CD4-positive, alpha-beta T cell (primary cell): ENCODE data around the gene PRKCQ. TPM values are rescaled to one million over a fixed set of nuclear protein-coding genes. Genes with fewer than 3 reads are reported as not detected.

ENCODE experiments used
- ATAC-seq: fragments of 200-7000 bp; cut with Tn5 transposase; one replicate; pipeline ENCODE4 v1.10.0; 2022; ENCODE audit warnings: mild to moderate bottlenecking; ENCODE audit not compliant: poor library complexity
- CTCF ChIA-PET: fragments of 350-600 bp; sonication (Branson Sonifier 250); formaldehyde crosslinking; loops from one replicate; lab custom pipeline; 2021; ENCODE audit warnings: antibody characterized with exemption, inconsistent platforms; lab: Charles Lee
- POLR2A ChIA-PET: fragments of 350-600 bp; sonication (Branson Sonifier 250); formaldehyde crosslinking; loops from one replicate; lab custom pipeline; 2021; ENCODE audit warnings: antibody characterized with exemption, inconsistent platforms; lab: Charles Lee
- DNase-seq, 14 experiments: peaks; one replicate each; pipeline ENCODE4 v3.0.0-alpha.2; 2013 to 2020; ENCODE audit warnings: mixed read lengths in 2 of 14
- H3K27ac ChIP-seq, 2 donors: one replicate each; pipeline versions ENCODE4 v1.5.1 to v1.7.0; 2013; ENCODE audit warnings: low read length in 2 of 2, low read depth in 1 of 2, mild to moderate bottlenecking in 1 of 2
- H3K27me3 ChIP-seq, 2 experiments: 1 replicate in 1 of 2; 2 replicates in 1 of 2; pipeline versions ENCODE4 v1.6.1 to v1.7.0; 2013; ENCODE audit warnings: low read length in 2 of 2, control low read depth in 1 of 2, mild to moderate bottlenecking in 1 of 2, moderate library complexity in 1 of 2; ENCODE audit not compliant: insufficient read depth in 2 of 2, control insufficient read depth in 1 of 2
- H3K36me3 ChIP-seq: one replicate; pipeline ENCODE4 v1.6.1; 2013; ENCODE audit warnings: low read length, control low read depth; ENCODE audit not compliant: insufficient read depth
- H3K4me1 ChIP-seq: one replicate; pipeline ENCODE4 v1.6.1; 2013; ENCODE audit warnings: low read length, control low read depth; ENCODE audit not compliant: insufficient read depth
- H3K4me3 ChIP-seq: one replicate; pipeline ENCODE4 v1.5.1; 2013; ENCODE audit warnings: mild to moderate bottlenecking, low read length, moderate library complexity
- H3K9me3 ChIP-seq, 2 experiments: 1 replicate in 1 of 2; 2 replicates in 1 of 2; pipeline versions ENCODE4 v1.6.1 to v1.7.0; 2013; ENCODE audit warnings: low read length in 2 of 2, mild to moderate bottlenecking in 2 of 2, control low read depth in 1 of 2, moderate library complexity in 1 of 2; ENCODE audit not compliant: control insufficient read depth in 1 of 2, insufficient read depth in 1 of 2
- H3K27ac Mint-ChIP-seq: one replicate; pipeline ENCODE4 v1.8.0; 2020; ENCODE audit warnings: mixed read lengths
- H3K27me3 Mint-ChIP-seq: one replicate; pipeline ENCODE4 v1.8.0; 2021; ENCODE audit warnings: mixed read lengths
- H3K36me3 Mint-ChIP-seq: one replicate; pipeline ENCODE4 v1.8.0; 2021; ENCODE audit warnings: low read depth, mixed read lengths
- H3K4me1 Mint-ChIP-seq: one replicate; pipeline ENCODE4 v1.8.0; 2021; ENCODE audit warnings: low read depth, mixed read lengths
- H3K4me3 Mint-ChIP-seq: one replicate; pipeline ENCODE4 v1.8.0; 2020; ENCODE audit warnings: mild to moderate bottlenecking, mixed read lengths
- H3K9me3 Mint-ChIP-seq: one replicate; pipeline ENCODE4 v1.8.0; 2020; ENCODE audit warnings: mixed read lengths
- CTCF ChIP-seq: fragments of 200-600 bp; IDR thresholded peaks from one replicate; pipeline ENCODE4 v1.8.0; 2022; ENCODE audit warnings: antibody characterized with exemption, mild to moderate bottlenecking
- intact Hi-C, 2 experiments: fragments of 100-400 bp; cut with DNase I in 1 of 2; cut with micrococcal nuclease in 1 of 2; formaldehyde crosslinking; loops; one replicate each; pipeline versions ENCODE4 v1.15.1 to v1.9.0; 2023 to 2025; cut with DNase I, micrococcal nuclease
- total RNA-seq, 174 experiments: library from RNA in 2 of 174; stranded (reverse) in 2 of 174; gene quantifications; one replicate each; pipeline ENCODE4 v1.2.3 and lab custom pipeline; 2021 to 2026

Gene PRKCQ
- total RNA-seq, 2 experiments from 2014 or later: 43.4 to 43.9 TPM

- no peak overlapping the region for H3K4me3 Mint-ChIP-seq
- ATAC-seq: no peak
- Histone ChIP-seq H3K9me3 (peaks cover 8 to 17% of the 10 kb centered on the region in 2 experiments), H3K36me3 (no peaks in the 10 kb centered on the region), H3K4me3 (no peak overlapping the region), H3K27ac (no peak overlapping the region), H3K27me3 (no peaks in the 10 kb centered on the region), H3K4me1 (peaks cover 13% of the 10 kb centered on the region)
- CTCF ChIA-PET: no interaction called here
- H3K4me1 Mint-ChIP-seq: peaks cover 16% of the 10 kb centered on the region
- POLR2A ChIA-PET: interaction anchor here (0.7 kb wide), 1 partner anchor 184 kb away, joined by 3 read pairs; the partner anchor contains the start of gene PFKFB3
- H3K27me3 Mint-ChIP-seq: no peaks in the 10 kb centered on the region
- intact Hi-C loops: loop anchor here in 1 of 2 experiments (10.0 kb wide), 1 partner anchor 112 kb away; no protein-coding TSS in a partner anchor
- H3K9me3 Mint-ChIP-seq: peaks cover 3% of the 10 kb centered on the region
- H3K36me3 Mint-ChIP-seq: peaks cover 22% of the 10 kb centered on the region
- no peak overlapping the region for H3K27ac Mint-ChIP-seq
- DNase-seq: no peak
- no peak for TF ChIP-seq CTCF
Observed at GRCh38 chr10:6386346-6386745, 193.7 kb downstream of the PRKCQ start.

GRCh38 chr10:6385665-6386064 is 194.4 kb downstream of the PRKCQ start:
- ChIA-PET CTCF (interaction anchor here (1.3 kb wide), 1 partner anchor 16 kb away, joined by 4 read pairs; no protein-coding TSS in a partner anchor), POLR2A (interaction anchor here (0.7 kb wide), 2 partner anchors 38 to 183 kb away, joined by 3 to 4 read pairs; partner anchors contain the start of gene PFKFB3)
- H3K4me3 Mint-ChIP-seq: no peak overlapping the region
- ATAC-seq (no peak), DNase-seq (no peak)
- Histone ChIP-seq H3K36me3 (no peaks in the 10 kb centered on the region), H3K4me1 (peaks cover 13% of the 10 kb centered on the region), H3K27ac (no peak overlapping the region), H3K4me3 (no peak overlapping the region), H3K27me3 (no peaks in the 10 kb centered on the region), H3K9me3 (peaks cover 9 to 17% of the 10 kb centered on the region in 2 experiments)
- no peak for TF ChIP-seq CTCF
- peaks cover 20% of the 10 kb centered on the region for H3K4me1 Mint-ChIP-seq
- H3K27ac Mint-ChIP-seq: no peak overlapping the region
- intact Hi-C loops: loop anchor here in 1 of 2 experiments (10.0 kb wide), 1 partner anchor 111 kb away; no protein-coding TSS in a partner anchor
- H3K9me3 Mint-ChIP-seq: no peaks in the 10 kb centered on the region
- H3K36me3 Mint-ChIP-seq: peaks cover 20% of the 10 kb centered on the region
- no peaks in the 10 kb centered on the region for H3K27me3 Mint-ChIP-seq

- Mint-ChIP-seq H3K9me3 (no peaks in the 10 kb centered on the region), H3K27me3 (no peaks in the 10 kb centered on the region), H3K4me1 (peaks cover 20% of the 10 kb centered on the region), H3K36me3 (peaks cover 19% of the 10 kb centered on the region), H3K4me3 (no peak overlapping the region), H3K27ac (no peak overlapping the region)
- Histone ChIP-seq H3K27ac (no peak overlapping the region), H3K4me3 (no peak overlapping the region), H3K9me3 (peaks cover 16 to 17% of the 10 kb centered on the region in 2 experiments), H3K36me3 (no peaks in the 10 kb centered on the region), H3K4me1 (peaks cover 13% of the 10 kb centered on the region), H3K27me3 (no peaks in the 10 kb centered on the region)
- no peak for TF ChIP-seq CTCF
- ChIA-PET POLR2A (no interaction called here), CTCF (interaction anchor here (1.3 kb wide), 1 partner anchor 17 kb away, joined by 4 read pairs; no protein-coding TSS in a partner anchor)
- intact Hi-C loops: loop anchor here in 1 of 2 experiments (10.0 kb wide), 1 partner anchor 110 kb away; no protein-coding TSS in a partner anchor
- DNase-seq (no peak), ATAC-seq (no peak)
Observed at GRCh38 chr10:6384847-6385246, 195.2 kb downstream of the PRKCQ start.
